Activated T-helper 1 cell treated with anti-CD3 and anti-CD28 coated beads, Interleukin-12 subunit alpha, Interleukin-12 subunit beta, Interleukin-2, Interleukin-4 antibody, amounts not matched to agents 30 ng/mL and 10 ng/mL and 1 ng/mL, durations not matched to agents 14 hours and 24 hours and 36 hours (primary cell): ENCODE results near the gene ELL2. TPM values are rescaled to one million over a fixed set of nuclear protein-coding genes. Genes with fewer than 3 reads are reported as not detected.

Experiments used
- DNase-seq: peaks from one replicate; pipeline ENCODE4 v3.0.0; 2021; ENCODE audit warnings: low spot score
- H3K27ac Mint-ChIP-seq: one replicate; pipeline ENCODE4 v1.8.0; 2021; ENCODE audit warnings: mild to moderate bottlenecking, mixed read lengths
- H3K27me3 Mint-ChIP-seq: one replicate; pipeline ENCODE4 v1.8.0; 2022; ENCODE audit warnings: mild to moderate bottlenecking, moderate library complexity, mixed read lengths; ENCODE audit not compliant: insufficient read depth
- H3K36me3 Mint-ChIP-seq: one replicate; pipeline ENCODE4 v1.8.0; 2021; ENCODE audit warnings: low read depth, mixed read lengths
- H3K4me1 Mint-ChIP-seq: one replicate; pipeline ENCODE4 v1.8.0; 2021; ENCODE audit warnings: low read depth, mixed read lengths
- H3K4me3 Mint-ChIP-seq: one replicate; pipeline ENCODE4 v1.8.0; 2021; ENCODE audit warnings: mild to moderate bottlenecking, moderate library complexity, mixed read lengths
- H3K9me3 Mint-ChIP-seq: one replicate; pipeline ENCODE4 v1.8.0; 2021; ENCODE audit warnings: mixed read lengths
- intact Hi-C: fragments of 100-400 bp; cut with micrococcal nuclease; formaldehyde crosslinking; loops from one replicate; pipeline ENCODE4 v1.15.1; 2024
- total RNA-seq: library from RNA; stranded (reverse); gene quantifications from 2 replicates; pipeline ENCODE4 v1.2.3, GENCODE V29; 2022

Gene ELL2
- 93.9 and 97.6 TPM in 2 replicates for total RNA-seq

- intact Hi-C loops = loop anchor here (1.0 to 5.0 kb wide), 19 partner anchors 12 to 1220 kb away; partner anchors contain the start of genes ARSK, CAST, ERAP1 and RFESD
- no peaks in the 10 kb centered on the region for H3K27me3 Mint-ChIP-seq
- peak within 1 kb of the TSS; percentile 100 for H3K4me3 Mint-ChIP-seq
- no peaks in the 10 kb centered on the region for H3K9me3 Mint-ChIP-seq
- peaks cover 23% of the 10 kb centered on the region for H3K36me3 Mint-ChIP-seq
- H3K4me1 Mint-ChIP-seq = peaks cover 55% of the 10 kb centered on the region
- DNase-seq = peak; percentile 96
- peak within 1 kb of the TSS; percentile 99 for H3K27ac Mint-ChIP-seq
Measured at GRCh38 chr5:95961617-95962474, at the start of gene ELL2. Gene ELL2 (minus strand): TSS chr5:95961851. CDS start chr5:95961721, 130 bp downstream.

- H3K27me3 Mint-ChIP-seq = no peaks in the 10 kb centered on the region
- H3K27ac Mint-ChIP-seq = no peak overlapping the region
- no peaks in the 10 kb centered on the region for H3K36me3 Mint-ChIP-seq
- intact Hi-C loops = no loop called here
- no peaks in the 10 kb centered on the region for H3K4me1 Mint-ChIP-seq
- no peak for DNase-seq
- H3K4me3 Mint-ChIP-seq = no peak overlapping the region
- H3K9me3 Mint-ChIP-seq = peaks cover 13% of the 10 kb centered on the region
Measured at GRCh38 chr5:96008987-96009647, 47.5 kb upstream of the ELL2 start.

GRCh38 chr5:96008487-96008886, 46.8 kb upstream of the ELL2 start:
- Mint-ChIP-seq H3K36me3 (no peaks in the 10 kb centered on the region), H3K4me1 (no peaks in the 10 kb centered on the region), H3K9me3 (peaks cover 13% of the 10 kb centered on the region), H3K27me3 (no peaks in the 10 kb centered on the region), H3K4me3 (no peak overlapping the region), H3K27ac (no peak overlapping the region)
- intact Hi-C loops = no loop called here
- no peak for DNase-seq

GRCh38 chr5:96007051-96007450, 45.4 kb upstream of the ELL2 start:
- Mint-ChIP-seq H3K27ac (no peak overlapping the region), H3K4me1 (no peaks in the 10 kb centered on the region), H3K4me3 (no peak overlapping the region), H3K9me3 (peaks cover 8% of the 10 kb centered on the region), H3K36me3 (no peaks in the 10 kb centered on the region), H3K27me3 (no peaks in the 10 kb centered on the region)
- intact Hi-C loops = no loop called here
- DNase-seq = no peak

- Mint-ChIP-seq H3K36me3 (no peaks in the 10 kb centered on the region), H3K9me3 (peaks cover 8% of the 10 kb centered on the region), H3K27me3 (no peaks in the 10 kb centered on the region), H3K27ac (no peak overlapping the region), H3K4me1 (no peaks in the 10 kb centered on the region), H3K4me3 (no peak overlapping the region)
- intact Hi-C loops = no loop called here
- no peak for DNase-seq
Measured at GRCh38 chr5:96006291-96006690, 44.6 kb upstream of the ELL2 start.

GRCh38 chr5:96004754-96005153, 43.1 kb upstream of the ELL2 start:
- H3K36me3 Mint-ChIP-seq = no peaks in the 10 kb centered on the region
- no peak for DNase-seq
- H3K9me3 Mint-ChIP-seq = peaks cover 8% of the 10 kb centered on the region
- no peak overlapping the region for H3K27ac Mint-ChIP-seq
- H3K4me1 Mint-ChIP-seq = no peaks in the 10 kb centered on the region
- no peaks in the 10 kb centered on the region for H3K27me3 Mint-ChIP-seq
- no peak overlapping the region for H3K4me3 Mint-ChIP-seq
- intact Hi-C loops = no loop called here

- no peaks in the 10 kb centered on the region for H3K36me3 Mint-ChIP-seq
- intact Hi-C loops = no loop called here
- no peak for DNase-seq
- no peaks in the 10 kb centered on the region for H3K27me3 Mint-ChIP-seq
- no peaks in the 10 kb centered on the region for H3K4me1 Mint-ChIP-seq
- no peak overlapping the region for H3K4me3 Mint-ChIP-seq
- H3K9me3 Mint-ChIP-seq = peaks cover 5% of the 10 kb centered on the region
- H3K27ac Mint-ChIP-seq = no peak overlapping the region
Measured at GRCh38 chr5:96004087-96004486, 42.4 kb upstream of the ELL2 start.

GRCh38 chr5:96001262-96001661, 39.6 kb upstream of the ELL2 start:
- Mint-ChIP-seq H3K9me3 (peaks cover 4% of the 10 kb centered on the region), H3K4me3 (no peak overlapping the region), H3K36me3 (no peaks in the 10 kb centered on the region), H3K27ac (no peak overlapping the region), H3K27me3 (peaks cover 4% of the 10 kb centered on the region), H3K4me1 (peaks cover 7% of the 10 kb centered on the region)
- no peak for DNase-seq
- intact Hi-C loops = no loop called here

GRCh38 chr5:96000308-96000707, 38.7 kb upstream of the ELL2 start:
- H3K9me3 Mint-ChIP-seq = peaks cover 4% of the 10 kb centered on the region
- peaks cover 4% of the 10 kb centered on the region for H3K27me3 Mint-ChIP-seq
- no peak overlapping the region for H3K27ac Mint-ChIP-seq
- H3K36me3 Mint-ChIP-seq = no peaks in the 10 kb centered on the region
- no peak overlapping the region for H3K4me3 Mint-ChIP-seq
- no peak for DNase-seq
- peaks cover 7% of the 10 kb centered on the region for H3K4me1 Mint-ChIP-seq
- intact Hi-C loops = no loop called here

GRCh38 chr5:95996904-95997723, 35.5 kb upstream of the ELL2 start:
- intact Hi-C loops = loop anchor here (5.0 kb wide), 1 partner anchor 70 kb away; no protein-coding TSS in a partner anchor
- H3K4me3 Mint-ChIP-seq = no peak overlapping the region
- H3K9me3 Mint-ChIP-seq = peaks cover 4% of the 10 kb centered on the region
- H3K36me3 Mint-ChIP-seq = no peaks in the 10 kb centered on the region
- H3K4me1 Mint-ChIP-seq = peaks cover 7% of the 10 kb centered on the region
- H3K27ac Mint-ChIP-seq = no peak overlapping the region
- DNase-seq = no peak
- peaks cover 11% of the 10 kb centered on the region for H3K27me3 Mint-ChIP-seq

- H3K27ac Mint-ChIP-seq = no peak overlapping the region
- no peak overlapping the region for H3K4me3 Mint-ChIP-seq
- peaks cover 7% of the 10 kb centered on the region for H3K4me1 Mint-ChIP-seq
- H3K36me3 Mint-ChIP-seq = no peaks in the 10 kb centered on the region
- peaks cover 11% of the 10 kb centered on the region for H3K27me3 Mint-ChIP-seq
- intact Hi-C loops = loop anchor here (5.0 kb wide), 1 partner anchor 71 kb away; no protein-coding TSS in a partner anchor
- no peak for DNase-seq
- H3K9me3 Mint-ChIP-seq = peaks cover 4% of the 10 kb centered on the region
Measured at GRCh38 chr5:95995962-95996489, 34.4 kb upstream of the ELL2 start.

GRCh38 chr5:95993776-95994175, 32.1 kb upstream of the ELL2 start:
- H3K36me3 Mint-ChIP-seq = no peaks in the 10 kb centered on the region
- intact Hi-C loops = no loop called here
- DNase-seq = no peak
- no peak overlapping the region for H3K4me3 Mint-ChIP-seq
- H3K9me3 Mint-ChIP-seq = peaks cover 2% of the 10 kb centered on the region
- no peak overlapping the region for H3K27ac Mint-ChIP-seq
- peaks cover 11% of the 10 kb centered on the region for H3K27me3 Mint-ChIP-seq
- H3K4me1 Mint-ChIP-seq = peaks cover 7% of the 10 kb centered on the region
